Natural killer cell (primary cell): ENCODE data around the gene PDZD8. TPM values are rescaled to one million over a fixed set of nuclear protein-coding genes. Genes with fewer than 3 reads are reported as not detected.

Experiments
- ATAC-seq, 3 donors: fragments of 150-1000 bp in 2 of 3; fragments of 200-7000 bp in 1 of 3; cut with Tn5 transposase; 1 replicate in 1 of 3; 2 replicates in 2 of 3; pipeline ENCODE4 v1.10.0; 2021; ENCODE audit warnings: mild to moderate bottlenecking in 2 of 3, moderate library complexity in 2 of 3
- DNase-seq, 2 donors: peaks; one replicate each; pipeline versions ENCODE4 v3.0.0 to v3.0.0-alpha.2; 2013 to 2021; ENCODE audit warnings: mixed read lengths in 1 of 2
- H3K27ac ChIP-seq: one replicate; pipeline ENCODE4 v1.5.1; 2013; ENCODE audit warnings: mild to moderate bottlenecking, low read length
- H3K27me3 ChIP-seq: one replicate; pipeline ENCODE4 v1.6.1; 2013; ENCODE audit warnings: low read length; ENCODE audit not compliant: control insufficient read depth, insufficient read depth
- H3K36me3 ChIP-seq: one replicate; pipeline ENCODE4 v1.6.1; 2013; ENCODE audit warnings: low read length; ENCODE audit not compliant: control insufficient read depth, insufficient read depth
- H3K4me1 ChIP-seq: one replicate; pipeline ENCODE4 v1.6.1; 2013; ENCODE audit warnings: low read length; ENCODE audit not compliant: control insufficient read depth, insufficient read depth
- H3K4me3 ChIP-seq: one replicate; pipeline ENCODE4 v1.5.1; 2013; ENCODE audit warnings: low read length
- H3K9me3 ChIP-seq: one replicate; pipeline ENCODE4 v1.6.1; 2013; ENCODE audit warnings: low read length; ENCODE audit not compliant: control insufficient read depth, insufficient read depth
- H3K27ac Mint-ChIP-seq, 2 donors: one replicate each; pipeline ENCODE4 v1.8.0; 2022; ENCODE audit warnings: mild to moderate bottlenecking in 2 of 2, mixed read lengths in 2 of 2, moderate library complexity in 1 of 2
- H3K27me3 Mint-ChIP-seq, 2 donors: one replicate each; pipeline ENCODE4 v1.8.0; 2022; ENCODE audit warnings: low read depth in 2 of 2, mixed read lengths in 2 of 2
- H3K36me3 Mint-ChIP-seq: one replicate; pipeline ENCODE4 v1.8.0; 2022; ENCODE audit warnings: mixed read lengths
- H3K4me1 Mint-ChIP-seq, 2 donors: one replicate each; pipeline ENCODE4 v1.8.0; 2022; ENCODE audit warnings: mixed read lengths in 2 of 2
- H3K4me3 Mint-ChIP-seq: one replicate; pipeline ENCODE4 v1.8.0; 2022; ENCODE audit warnings: mild to moderate bottlenecking, moderate library complexity, mixed read lengths
- H3K9me3 Mint-ChIP-seq, 2 donors: one replicate each; pipeline ENCODE4 v1.8.0; 2022; ENCODE audit warnings: mixed read lengths in 2 of 2
- WGBS: methylation state at CpG from one replicate; pipeline ENCODE4 v1.1.7; 2013; ENCODE audit warnings: missing lambda C conversion rate; ENCODE audit not compliant: insufficient coverage; 5-methylcytosine and 5-hydroxymethylcytosine counted together
- intact Hi-C: fragments of 100-400 bp; cut with micrococcal nuclease; formaldehyde crosslinking; loops from one replicate; pipeline ENCODE4 v1.14.2; 2022
- total RNA-seq, 4 donors: library from RNA; stranded (reverse); fragments of 120-200 nt in 1 of 4; gene quantifications; one replicate each; pipeline versions ENCODE4 v1.2.3 to v1.2.4, GENCODE V29; 2013 to 2022
- TF ChIP-seq, protein P1 (sequence below): fragments of 200-600 bp; IDR thresholded peaks from one replicate; pipeline ENCODE4 v1.8.0; 2022; ENCODE audit warnings: antibody characterized with exemption

PDZD8 gene
- total RNA-seq, 3 donors from 2014 or later (not counting 1 experiment from before 2014, with no cell fraction given), result 44.5 to 64.3 (median 51.8) TPM

DNA sequence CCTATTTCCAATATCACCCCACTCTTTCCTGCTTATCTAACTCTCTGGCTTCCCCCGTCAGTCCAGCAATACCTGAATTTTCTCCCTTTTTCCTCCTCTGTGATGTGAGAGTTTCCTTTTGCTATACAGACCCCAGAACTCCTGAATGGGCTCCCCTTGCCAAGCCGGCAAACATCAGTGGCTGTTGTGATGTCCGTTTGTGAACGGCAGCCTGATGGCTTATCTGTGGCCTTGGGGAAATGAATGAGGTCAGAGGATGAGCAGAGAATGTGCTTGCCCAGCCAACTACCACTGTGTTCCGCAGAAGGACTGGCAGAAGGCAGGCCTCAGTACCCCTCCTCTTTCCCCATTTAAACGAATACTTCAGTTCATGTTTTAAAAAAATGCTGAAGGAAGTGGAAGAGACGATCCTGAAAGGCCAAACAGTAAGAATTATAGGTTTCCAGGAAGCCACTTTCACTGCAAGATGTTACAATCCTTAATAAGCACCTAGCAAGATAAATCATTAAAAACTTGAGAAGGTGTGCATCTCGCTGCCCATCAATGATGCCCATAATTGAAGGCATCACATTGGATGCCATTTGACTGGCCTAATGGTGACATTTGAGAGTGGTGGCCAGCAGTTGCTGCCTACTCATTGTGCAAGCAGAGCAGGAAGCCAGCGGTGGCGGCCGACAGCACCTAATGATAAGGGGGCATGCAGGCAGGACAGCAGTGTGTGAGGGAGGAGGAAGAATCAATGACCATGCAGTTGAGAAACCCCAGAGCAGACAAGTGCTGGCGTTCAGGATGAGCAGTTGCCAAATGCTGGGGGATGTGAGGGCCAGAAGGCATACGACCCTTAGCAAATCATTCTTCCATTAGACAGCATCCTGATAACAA lies 102.8 kb downstream of the PDZD8 start:
- intact Hi-C loops, result no loop called here
- ATAC-seq (peak in 1 of 3 donors; percentile 75), DNase-seq (no peak)
- no peaks in the 10 kb centered on the region for H3K27me3 Mint-ChIP-seq
- no peak overlapping the region for H3K27ac Mint-ChIP-seq
- no peaks in the 10 kb centered on the region for H3K27me3 ChIP-seq
- no peak overlapping the region for H3K27ac ChIP-seq
- no peaks in the 10 kb centered on the region for H3K4me1 Mint-ChIP-seq
- H3K4me1 ChIP-seq, result no peaks in the 10 kb centered on the region
- H3K36me3 Mint-ChIP-seq, result no peaks in the 10 kb centered on the region
- H3K4me3 ChIP-seq, result no peak overlapping the region
- H3K9me3 Mint-ChIP-seq, result no peaks in the 10 kb centered on the region
- 91% methylated on average over 12 of the region's 13 CpGs for WGBS
- TF ChIP-seq, protein P1, sequence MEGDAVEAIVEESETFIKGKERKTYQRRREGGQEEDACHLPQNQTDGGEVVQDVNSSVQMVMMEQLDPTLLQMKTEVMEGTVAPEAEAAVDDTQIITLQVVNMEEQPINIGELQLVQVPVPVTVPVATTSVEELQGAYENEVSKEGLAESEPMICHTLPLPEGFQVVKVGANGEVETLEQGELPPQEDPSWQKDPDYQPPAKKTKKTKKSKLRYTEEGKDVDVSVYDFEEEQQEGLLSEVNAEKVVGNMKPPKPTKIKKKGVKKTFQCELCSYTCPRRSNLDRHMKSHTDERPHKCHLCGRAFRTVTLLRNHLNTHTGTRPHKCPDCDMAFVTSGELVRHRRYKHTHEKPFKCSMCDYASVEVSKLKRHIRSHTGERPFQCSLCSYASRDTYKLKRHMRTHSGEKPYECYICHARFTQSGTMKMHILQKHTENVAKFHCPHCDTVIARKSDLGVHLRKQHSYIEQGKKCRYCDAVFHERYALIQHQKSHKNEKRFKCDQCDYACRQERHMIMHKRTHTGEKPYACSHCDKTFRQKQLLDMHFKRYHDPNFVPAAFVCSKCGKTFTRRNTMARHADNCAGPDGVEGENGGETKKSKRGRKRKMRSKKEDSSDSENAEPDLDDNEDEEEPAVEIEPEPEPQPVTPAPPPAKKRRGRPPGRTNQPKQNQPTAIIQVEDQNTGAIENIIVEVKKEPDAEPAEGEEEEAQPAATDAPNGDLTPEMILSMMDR, result no peak
- H3K36me3 ChIP-seq, result no peaks in the 10 kb centered on the region
- no peaks in the 10 kb centered on the region for H3K9me3 ChIP-seq
- no peak overlapping the region for H3K4me3 Mint-ChIP-seq

DNA sequence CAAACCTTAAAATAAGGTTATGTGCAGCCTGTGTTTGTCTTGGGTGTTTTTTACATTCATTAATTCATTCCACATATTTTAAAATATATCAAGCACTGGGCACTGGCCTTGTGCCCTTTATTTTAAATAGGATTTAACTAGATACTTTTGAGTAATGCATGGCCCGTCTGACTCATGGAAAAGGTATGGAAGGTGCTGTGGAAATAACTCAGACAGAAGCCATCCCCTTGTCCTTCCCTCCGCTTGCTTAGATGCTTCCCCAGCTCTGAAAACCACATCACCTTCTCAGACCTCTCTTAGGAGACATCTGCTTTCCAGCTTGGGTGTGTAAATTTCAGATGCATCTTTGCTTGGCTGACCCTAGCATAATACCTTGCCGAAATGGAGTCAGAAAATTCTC lies 103.8 kb downstream of the PDZD8 start:
- Mint-ChIP-seq H3K4me1 (no peaks in the 10 kb centered on the region), H3K27ac (no peak overlapping the region), H3K27me3 (no peaks in the 10 kb centered on the region), H3K4me3 (no peak overlapping the region), H3K36me3 (no peaks in the 10 kb centered on the region), H3K9me3 (no peaks in the 10 kb centered on the region)
- Histone ChIP-seq H3K27ac (no peak overlapping the region), H3K4me3 (no peak overlapping the region), H3K27me3 (no peaks in the 10 kb centered on the region), H3K36me3 (no peaks in the 10 kb centered on the region), H3K4me1 (no peaks in the 10 kb centered on the region), H3K9me3 (no peaks in the 10 kb centered on the region)
- DNase-seq (no peak), ATAC-seq (no peak)
- intact Hi-C loops, result no loop called here
- 89% methylated on average over 2 of the region's 3 CpGs for WGBS
- TF ChIP-seq, protein P1, result no peak

- Histone ChIP-seq H3K4me1 (no peaks in the 10 kb centered on the region), H3K27me3 (no peaks in the 10 kb centered on the region), H3K4me3 (no peak overlapping the region), H3K36me3 (no peaks in the 10 kb centered on the region), H3K9me3 (no peaks in the 10 kb centered on the region), H3K27ac (no peak overlapping the region)
- 99% methylated on average over 2 of the region's 2 CpGs for WGBS
- Mint-ChIP-seq H3K9me3 (no peaks in the 10 kb centered on the region), H3K27me3 (no peaks in the 10 kb centered on the region), H3K36me3 (no peaks in the 10 kb centered on the region), H3K27ac (no peak overlapping the region), H3K4me3 (no peak overlapping the region), H3K4me1 (no peaks in the 10 kb centered on the region)
- TF ChIP-seq, protein P1, result no peak
- no peak for DNase-seq
- intact Hi-C loops, result no loop called here
- peak in 1 of 3 donors; percentile 22 for ATAC-seq
These were observed 106.3 kb downstream of the PDZD8 start for GRCh38 chr10:117268907-117269306.

GRCh38 chr10:117268258-117268657 lies 107.0 kb downstream of the PDZD8 start:
- WGBS, result 91% methylated on average over 4 of the region's 4 CpGs
- DNase-seq (no peak), ATAC-seq (no peak)
- no peak overlapping the region for H3K27ac ChIP-seq
- H3K9me3 Mint-ChIP-seq, result no peaks in the 10 kb centered on the region
- no peaks in the 10 kb centered on the region for H3K9me3 ChIP-seq
- no peaks in the 10 kb centered on the region for H3K4me1 Mint-ChIP-seq
- intact Hi-C loops, result no loop called here
- H3K27me3 ChIP-seq, result no peaks in the 10 kb centered on the region
- no peak overlapping the region for H3K27ac Mint-ChIP-seq
- H3K4me1 ChIP-seq, result no peaks in the 10 kb centered on the region
- TF ChIP-seq, protein P1, result no peak
- H3K36me3 Mint-ChIP-seq, result no peaks in the 10 kb centered on the region
- H3K4me3 Mint-ChIP-seq, result no peak overlapping the region
- no peaks in the 10 kb centered on the region for H3K27me3 Mint-ChIP-seq
- H3K4me3 ChIP-seq, result no peak overlapping the region
- H3K36me3 ChIP-seq, result no peaks in the 10 kb centered on the region
